Measurements from ENCODE around the gene INO80C. TPM values are rescaled to one million over a fixed set of nuclear protein-coding genes. Genes with fewer than 3 reads are reported as not detected.

INO80C gene
- total RNA-seq, 8 experiments from 2014 or later: 5.8 to 35.9 (median 15.7) TPM

DNA sequence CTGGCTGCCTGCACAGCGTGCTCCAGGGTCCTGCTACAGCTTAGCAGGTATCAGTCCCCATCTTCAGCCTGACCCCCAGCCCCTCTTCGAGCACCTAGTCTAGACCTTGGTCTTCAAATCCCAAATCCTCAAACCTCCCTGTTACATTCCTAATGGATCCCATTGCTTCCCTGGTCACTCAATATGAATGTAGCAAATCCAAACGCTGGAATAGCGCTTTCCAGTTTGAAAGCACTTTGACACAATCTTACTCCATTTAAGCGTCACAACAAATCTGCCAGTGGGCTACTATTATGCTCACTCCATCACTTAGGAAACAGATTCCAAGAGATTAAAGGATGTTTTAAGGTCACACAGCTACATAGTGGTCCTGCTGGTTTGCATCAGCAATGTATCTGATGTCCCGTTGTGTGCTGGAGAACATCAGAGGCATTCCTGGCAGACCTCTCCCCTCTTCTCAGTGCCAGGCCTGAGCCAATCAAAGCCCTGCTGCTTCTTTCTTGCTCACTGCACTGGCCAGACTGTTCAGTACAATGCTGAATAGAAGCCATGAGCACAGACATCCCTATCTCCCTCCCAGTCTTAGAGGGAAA lies 11.1 kb upstream of the INO80C start:
- H3K27ac ChIP-seq: no peak overlapping the region
- peak in 1 of 8 experiments; percentile 12 for ATAC-seq (replicated peaks in 6 of 8)
- H3K4me3 ChIP-seq: no peak overlapping the region
- in situ Hi-C loops (cut with MboI; ENCODE audit: low pct_unique_long_range_greater_than_20kb in 2 of 9, low sequenced_read_pairs in 9 of 9, unreplicated experiment in 9 of 9): no loop called here
- 40 to 84% (median 80%) methylated on average over 1 to 6 of the region's 6 CpGs; no CpG with 5 or more reads in 3 of the 10 experiments for WGBS, 10 experiments
- H3K4me1 ChIP-seq (replicated peaks in 1 of 2): peaks cover 3 to 5% of the 10 kb centered on the region in 2 donors

DNA sequence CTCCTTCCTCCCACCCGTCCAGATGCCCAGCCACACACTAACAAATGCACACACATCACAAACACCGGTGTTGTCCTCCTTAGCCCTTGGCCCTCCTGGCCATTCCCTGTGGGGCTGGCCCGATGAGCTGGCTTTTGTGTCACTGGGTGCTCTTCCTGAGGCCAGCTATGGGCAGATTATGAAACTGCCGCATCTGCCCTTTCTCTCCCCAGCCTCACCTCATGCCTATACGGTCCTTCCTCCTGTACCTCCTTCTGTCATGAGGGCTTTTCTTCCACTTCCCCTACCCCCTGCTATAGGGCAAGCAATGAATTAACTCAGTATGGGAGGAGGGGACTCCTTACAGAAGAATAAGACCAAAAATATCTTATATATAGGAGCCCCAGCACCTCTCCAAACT lies 10.3 kb upstream of the INO80C start:
- no peak for ATAC-seq (replicated peaks in 6 of 8)

DNA sequence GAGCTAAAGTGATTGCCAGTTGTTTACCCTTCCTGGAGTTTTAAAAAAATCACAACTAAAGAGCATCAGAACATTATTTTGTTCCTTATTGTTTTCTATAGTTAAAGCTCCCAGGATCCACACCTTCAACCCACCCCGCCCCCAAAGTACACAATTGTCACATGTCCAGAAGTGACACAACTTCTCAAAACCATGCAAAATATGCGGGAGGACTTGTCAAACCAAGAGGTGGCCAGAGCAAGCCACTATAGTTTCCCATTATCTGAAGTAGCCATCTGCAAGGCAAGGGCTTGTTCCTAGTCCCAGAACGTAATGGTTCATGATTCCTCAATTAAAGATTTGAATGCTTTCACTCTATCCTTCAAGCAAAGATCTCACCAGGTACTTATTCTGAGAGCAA lies 9.9 kb upstream of the INO80C start:
- ATAC-seq (replicated peaks in 6 of 8): no peak
- Histone ChIP-seq H3K4me1 (replicated peaks in 1 of 2) (no peaks in the 10 kb centered on the region), H3K27ac (no peak overlapping the region), H3K4me3 (no peak overlapping the region)
- in situ Hi-C loops (cut with MboI; ENCODE audit: low pct_unique_long_range_greater_than_20kb in 2 of 9, low sequenced_read_pairs in 9 of 9, unreplicated experiment in 9 of 9): no loop called here
- WGBS, 10 experiments: 64 to 100% (median 80%) methylated on average over 1 to 3 of the region's 3 CpGs; no CpG with 5 or more reads in 4 of the 10 experiments

More for the DNA sequence above, 10.3 kb upstream of the INO80C start:
- Histone ChIP-seq H3K27ac (no peak overlapping the region), H3K4me1 (replicated peaks in 1 of 2) (no peaks in the 10 kb centered on the region), H3K4me3 (no peak overlapping the region)
- in situ Hi-C loops (cut with MboI; ENCODE audit: low pct_unique_long_range_greater_than_20kb in 2 of 9, low sequenced_read_pairs in 9 of 9, unreplicated experiment in 9 of 9): no loop called here
- 62 to 95% (median 93%) methylated on average over 2 to 3 of the region's 5 CpGs; no CpG with 5 or more reads in 6 of the 10 experiments for WGBS, 10 experiments

DNA sequence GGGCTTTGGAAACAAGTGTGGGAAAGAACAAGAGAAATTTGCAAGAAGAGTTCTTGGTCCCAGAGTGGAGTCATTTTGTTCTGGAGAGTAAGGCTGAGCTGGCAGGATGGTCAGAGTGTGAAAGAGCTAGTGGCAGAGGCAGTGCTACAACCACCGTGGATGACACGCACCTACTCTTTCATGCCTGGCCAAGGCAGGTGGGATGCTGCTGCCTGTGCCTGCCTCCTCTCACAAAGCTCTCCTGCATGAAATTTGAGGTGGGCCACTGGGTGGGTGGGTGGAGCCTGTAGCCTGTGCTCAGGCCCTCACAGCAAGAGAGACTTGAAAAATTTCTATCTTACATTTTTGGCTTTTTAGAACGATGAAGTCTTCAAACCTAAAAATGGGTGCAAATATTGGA lies 9.4 kb upstream of the INO80C start:
- Histone ChIP-seq H3K27ac (no peak overlapping the region), H3K4me1 (replicated peaks in 1 of 2) (no peaks in the 10 kb centered on the region), H3K4me3 (no peak overlapping the region)
- in situ Hi-C loops (cut with MboI; ENCODE audit: low pct_unique_long_range_greater_than_20kb in 2 of 9, low sequenced_read_pairs in 9 of 9, unreplicated experiment in 9 of 9): no loop called here
- ATAC-seq (replicated peaks in 6 of 8): no peak
- 20 to 93% (median 61%) methylated on average over 1 to 3 of the region's 3 CpGs; no CpG with 5 or more reads in 3 of the 10 experiments for WGBS, 10 experiments

DNA sequence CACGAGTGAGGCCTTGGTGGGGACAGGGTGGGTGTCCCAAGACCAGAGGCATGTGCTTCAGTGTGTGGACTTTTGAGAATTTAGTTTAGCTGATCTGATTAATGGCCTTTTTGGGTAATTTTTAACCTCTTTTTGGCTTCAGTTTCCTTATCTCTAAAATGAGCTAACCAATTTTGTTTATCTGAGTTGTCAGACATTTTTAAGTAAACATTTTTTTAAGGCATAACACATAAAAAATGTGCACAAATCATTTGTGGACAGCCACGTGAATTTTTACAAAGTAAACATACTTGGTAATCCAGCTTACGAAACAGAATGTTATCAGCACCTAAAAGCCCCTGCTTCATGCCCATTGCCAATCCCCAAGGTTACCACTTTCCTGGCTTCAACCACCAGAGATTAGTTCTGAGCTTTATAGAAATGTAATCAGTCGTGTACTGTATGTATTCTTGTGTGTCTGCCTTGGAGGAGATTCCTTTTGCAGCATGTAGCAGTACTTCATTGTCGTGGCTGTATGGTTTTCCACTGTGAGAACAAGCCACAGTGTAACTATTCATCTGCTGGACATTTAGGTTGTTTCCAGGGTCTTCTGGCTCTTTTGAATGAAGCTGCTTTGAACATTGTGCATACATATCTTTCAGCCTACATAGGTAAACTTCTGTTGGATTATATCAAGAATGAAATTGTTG lies 8.4 kb upstream of the INO80C start:
- WGBS, 10 experiments: 14 to 83% (median 56%) methylated on average over 1 to 5 of the region's 5 CpGs
- in situ Hi-C loops (cut with MboI; ENCODE audit: low pct_unique_long_range_greater_than_20kb in 2 of 9, low sequenced_read_pairs in 9 of 9, unreplicated experiment in 9 of 9): no loop called here
- no peak overlapping the region for H3K27ac ChIP-seq
- H3K4me3 ChIP-seq: no peak overlapping the region
- no peak for ATAC-seq (replicated peaks in 6 of 8)
- H3K4me1 ChIP-seq (replicated peaks in 1 of 2): no peaks in the 10 kb centered on the region

DNA sequence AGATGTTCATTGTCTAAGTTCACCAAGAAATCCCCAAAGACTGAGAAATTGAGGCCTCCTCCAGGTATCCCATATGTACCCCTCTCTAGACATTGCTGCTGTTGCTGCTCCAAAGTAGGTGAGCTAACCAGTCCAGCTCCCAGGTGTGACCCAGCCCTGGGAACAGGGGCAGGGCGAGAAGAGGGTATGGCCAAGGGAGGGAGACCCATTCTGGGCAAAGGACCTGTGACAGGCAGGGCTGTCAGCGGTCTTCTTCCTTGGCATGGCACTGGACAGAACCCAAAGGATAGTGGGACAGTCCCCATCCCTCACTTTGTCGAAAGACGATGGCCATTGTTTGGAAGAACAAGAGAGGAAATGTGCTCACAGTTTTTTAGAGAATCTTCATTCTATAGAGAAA lies 7.2 kb upstream of the INO80C start:
- Histone ChIP-seq H3K27ac (no peak overlapping the region), H3K4me3 (no peak overlapping the region), H3K4me1 (replicated peaks in 1 of 2) (no peaks in the 10 kb centered on the region)
- in situ Hi-C loops (cut with MboI; ENCODE audit: low pct_unique_long_range_greater_than_20kb in 2 of 9, low sequenced_read_pairs in 9 of 9, unreplicated experiment in 9 of 9): no loop called here
- WGBS, 10 experiments: 40 to 100% (median 87%) methylated on average over 1 to 4 of the region's 4 CpGs; no CpG with 5 or more reads in 7 of the 10 experiments
- ATAC-seq (replicated peaks in 6 of 8): no peak

DNA sequence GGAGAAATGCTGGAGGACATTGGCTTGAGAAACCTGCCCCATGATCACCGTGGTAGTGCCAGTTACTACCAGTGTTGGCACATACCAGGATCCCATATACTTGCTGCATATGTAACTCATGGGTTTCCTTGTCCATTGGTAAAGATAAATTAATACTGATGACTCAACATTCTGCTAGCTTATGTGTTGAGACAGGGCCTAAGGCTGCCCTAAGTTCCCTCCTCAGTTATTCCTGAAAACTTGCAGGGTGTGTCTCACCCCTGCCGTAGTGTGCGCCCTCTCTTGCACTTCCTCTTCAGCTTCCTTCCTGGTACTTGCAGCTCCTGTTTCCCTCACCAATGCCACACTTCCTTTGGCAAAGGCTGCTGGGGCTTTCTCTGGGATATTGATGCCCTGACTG lies 4.3 kb upstream of the INO80C start:
- Histone ChIP-seq H3K4me3 (no peak overlapping the region), H3K27ac (no peak overlapping the region), H3K4me1 (replicated peaks in 1 of 2) (peaks cover 0 to 4% of the 10 kb centered on the region in 2 donors)
- 69 to 100% (median 100%) methylated on average over 1 to 3 of the region's 3 CpGs; no CpG with 5 or more reads in 5 of the 10 experiments for WGBS, 10 experiments
- peak in 2 of 8 experiments; percentile 3 to 5 for ATAC-seq (replicated peaks in 6 of 8)
- in situ Hi-C loops (cut with MboI; ENCODE audit: low pct_unique_long_range_greater_than_20kb in 2 of 9, low sequenced_read_pairs in 9 of 9, unreplicated experiment in 9 of 9): no loop called here

DNA sequence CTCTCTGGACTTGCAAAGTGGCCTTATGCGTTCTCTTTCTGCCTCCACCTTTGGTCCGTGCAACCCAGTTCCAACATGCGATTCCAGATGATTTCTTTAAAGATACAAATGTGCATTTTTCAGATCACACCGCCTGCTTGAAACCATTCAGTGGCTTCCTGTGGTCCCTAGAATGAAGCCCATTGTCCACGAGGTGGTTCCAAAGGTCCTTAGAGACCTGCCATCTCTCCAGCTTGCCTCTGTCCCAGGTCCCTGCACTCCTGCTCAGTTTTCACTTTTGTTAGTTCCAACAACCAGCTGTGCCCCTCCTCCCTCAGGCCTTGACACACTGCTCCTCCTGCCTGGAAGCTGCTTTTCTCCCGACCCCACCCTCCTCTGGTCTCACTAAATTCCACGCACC lies 3.6 kb upstream of the INO80C start:
- peak in 1 of 8 experiments; percentile 2 for ATAC-seq (replicated peaks in 6 of 8)
- H3K4me3 ChIP-seq: no peak overlapping the region
- WGBS, 10 experiments: 11 to 100% (median 83%) methylated on average over 2 to 7 of the region's 7 CpGs
- no peak overlapping the region for H3K27ac ChIP-seq
- in situ Hi-C loops (cut with MboI; ENCODE audit: low pct_unique_long_range_greater_than_20kb in 2 of 9, low sequenced_read_pairs in 9 of 9, unreplicated experiment in 9 of 9): no loop called here
- peaks cover 4 to 10% of the 10 kb centered on the region in 2 donors for H3K4me1 ChIP-seq (replicated peaks in 1 of 2)

DNA sequence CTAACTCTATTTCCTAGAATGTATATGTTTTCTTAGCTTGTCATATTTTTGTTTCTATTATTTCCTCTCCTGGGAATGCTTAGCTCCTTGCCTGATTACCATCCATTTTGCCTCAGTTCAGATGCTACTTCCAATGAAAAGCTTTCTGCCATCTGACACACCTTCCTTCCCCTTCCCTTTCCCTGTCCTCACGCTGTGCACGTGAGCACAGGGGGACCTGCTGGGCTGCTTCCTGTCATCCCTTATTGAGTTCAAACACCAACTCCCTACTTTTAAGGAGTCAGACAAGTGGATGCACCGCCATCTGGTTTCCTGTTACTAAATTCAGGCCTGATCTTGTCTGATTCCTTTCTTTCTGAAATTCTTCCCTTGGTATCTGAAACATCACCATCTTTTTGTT lies 2.4 kb upstream of the INO80C start:
- in situ Hi-C loops (cut with MboI; ENCODE audit: low pct_unique_long_range_greater_than_20kb in 2 of 9, low sequenced_read_pairs in 9 of 9, unreplicated experiment in 9 of 9): no loop called here
- no peak for ATAC-seq (replicated peaks in 6 of 8)
- Histone ChIP-seq H3K4me1 (replicated peaks in 1 of 2) (peaks cover 8 to 21% of the 10 kb centered on the region in 2 donors), H3K27ac (no peak overlapping the region), H3K4me3 (no peak overlapping the region)
- 10 to 100% (median 54%) methylated on average over 1 to 3 of the region's 3 CpGs for WGBS, 10 experiments

DNA sequence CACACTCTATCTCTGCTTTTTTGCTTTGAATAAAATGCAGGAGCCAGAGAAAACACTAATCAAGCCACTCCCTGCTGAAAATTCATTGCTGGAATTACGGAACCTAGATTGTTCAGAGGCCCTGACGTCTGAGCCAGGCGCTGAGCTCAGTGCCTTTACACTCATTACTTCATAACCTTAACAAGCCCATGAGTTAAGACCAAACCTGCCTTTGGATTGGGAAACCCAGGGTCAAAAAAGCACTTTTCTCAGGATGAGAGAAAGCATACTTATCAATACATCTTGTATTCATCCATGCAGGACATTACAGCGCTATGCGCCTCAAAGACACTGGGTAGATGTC lies 762 bp downstream of the INO80C start:
- in situ Hi-C loops (cut with MboI; ENCODE audit: low pct_unique_long_range_greater_than_20kb in 2 of 9, low sequenced_read_pairs in 9 of 9, unreplicated experiment in 9 of 9): no loop called here
- ATAC-seq (replicated peaks in 6 of 8): peak; percentile 46 to 74 (median 58)
- H3K27ac ChIP-seq: peak overlapping the region; percentile 92 to 95

DNA sequence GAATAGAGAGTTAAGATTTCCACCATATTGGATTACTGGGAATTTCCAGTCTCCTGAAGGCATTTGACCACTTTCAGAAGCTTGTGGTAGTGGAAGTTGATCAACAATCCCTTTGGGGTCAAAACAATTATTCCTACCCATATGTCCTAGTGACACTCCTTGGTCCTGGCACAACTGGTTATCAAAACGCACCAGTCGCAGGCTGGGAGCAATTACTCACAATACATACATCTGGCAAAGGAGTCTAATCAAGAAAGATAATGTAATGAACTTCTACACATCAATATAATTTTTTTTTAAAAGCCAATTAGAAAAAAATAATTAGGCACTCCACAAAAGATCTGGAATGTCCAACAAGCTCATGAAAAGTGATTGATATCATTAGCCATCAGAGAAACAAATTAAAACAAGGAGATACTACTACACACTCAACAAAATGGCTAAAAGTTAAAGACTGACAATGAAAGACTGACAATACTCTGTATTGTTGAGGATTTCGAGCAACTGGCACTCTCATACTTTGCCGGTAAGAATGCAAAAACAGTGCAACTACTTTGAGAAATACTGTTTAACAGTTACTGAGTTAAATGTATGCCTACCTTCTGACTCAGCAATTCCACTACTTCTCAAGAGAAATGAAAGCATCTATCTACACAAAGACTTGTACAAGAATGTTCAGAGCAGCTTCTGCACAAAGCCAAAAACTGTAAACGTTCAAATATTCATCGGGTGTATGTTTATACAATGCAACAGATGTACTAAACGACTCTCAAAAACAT lies 2.0 kb downstream of the INO80C start:
- no peak overlapping the region for H3K27ac ChIP-seq
- no peak for ATAC-seq (replicated peaks in 6 of 8)
- H3K4me1 ChIP-seq (replicated peaks in 1 of 2): peaks cover 19 to 46% of the 10 kb centered on the region in 2 donors
- in situ Hi-C loops (cut with MboI; ENCODE audit: low pct_unique_long_range_greater_than_20kb in 2 of 9, low sequenced_read_pairs in 9 of 9, unreplicated experiment in 9 of 9): no loop called here
- H3K4me3 ChIP-seq: no peak overlapping the region
- WGBS, 10 experiments: 80 to 100% (median 91%) methylated on average over 2 to 7 of the region's 7 CpGs; no CpG with 5 or more reads in 2 of the 10 experiments

More for the DNA sequence above, 762 bp downstream of the INO80C start:
- peaks cover 8 to 34% of the 10 kb centered on the region in 2 donors for H3K4me1 ChIP-seq (replicated peaks in 1 of 2)
- WGBS, 10 experiments: 0 to 11% (median 0%) methylated on average over 1 to 5 of the region's 5 CpGs; no CpG with 5 or more reads in 2 of the 10 experiments
- peak overlapping the region; percentile 77 to 95 (median 81) for H3K4me3 ChIP-seq

DNA sequence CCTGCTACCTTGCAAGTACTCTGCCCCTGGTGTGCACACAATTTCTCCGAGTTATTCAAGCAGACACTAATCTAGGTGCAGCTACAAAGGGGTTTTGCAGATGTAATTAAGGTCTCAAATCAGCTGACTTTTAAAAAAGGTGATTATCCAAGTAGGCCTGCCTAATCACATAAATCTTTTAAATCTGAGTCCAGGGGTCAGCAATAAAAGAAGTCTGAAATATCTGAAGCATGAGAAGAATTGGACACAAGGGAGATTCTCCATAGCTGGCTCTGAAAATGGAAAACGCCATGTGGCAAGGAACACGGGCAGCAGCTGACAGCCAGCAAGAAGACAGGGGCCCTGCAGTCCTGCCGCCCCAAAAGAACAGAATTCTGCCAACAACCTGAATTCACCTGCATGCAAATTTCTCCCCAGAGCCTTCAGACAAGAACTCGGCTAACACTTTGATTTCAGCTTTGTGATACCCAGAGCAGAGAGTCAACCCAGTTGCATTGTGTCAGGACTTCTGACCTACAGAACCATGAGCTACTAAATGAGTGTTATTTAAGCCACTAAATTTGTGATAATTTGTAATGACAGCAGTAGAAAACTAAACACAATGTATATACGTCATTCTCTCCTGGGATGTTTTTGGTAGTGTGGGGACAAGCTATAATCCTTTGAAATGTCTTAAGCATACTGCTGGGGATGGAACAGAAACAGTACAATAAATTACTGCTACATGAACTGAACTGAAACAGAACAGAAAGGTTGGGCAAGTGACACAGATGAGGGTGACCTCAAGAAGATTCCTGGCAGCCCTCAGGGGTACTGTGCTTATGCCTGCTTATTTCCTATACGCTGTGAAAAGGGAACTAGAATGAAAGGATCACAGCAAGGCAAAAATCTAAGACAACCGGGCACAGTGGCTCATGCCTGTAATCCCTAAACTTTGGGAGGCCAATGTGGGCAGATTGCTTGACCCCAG lies 3.2 kb downstream of the INO80C start:
- WGBS, 10 experiments: 73 to 100% (median 89%) methylated on average over 1 to 7 of the region's 8 CpGs; no CpG with 5 or more reads in 3 of the 10 experiments
- no peak overlapping the region for H3K4me3 ChIP-seq
- H3K4me1 ChIP-seq (replicated peaks in 1 of 2): peaks cover 19 to 46% of the 10 kb centered on the region in 2 donors
- peak overlapping the region in 1 of 2 donors; percentile 24 for H3K27ac ChIP-seq
- ATAC-seq (replicated peaks in 6 of 8): no peak
- in situ Hi-C loops (cut with MboI; ENCODE audit: low pct_unique_long_range_greater_than_20kb in 2 of 9, low sequenced_read_pairs in 9 of 9, unreplicated experiment in 9 of 9): no loop called here

Measured in motor neuron (in vitro differentiated cells).